ENCODE results near the gene DOK3. TPM values are rescaled to one million over a fixed set of nuclear protein-coding genes. Genes with fewer than 3 reads are reported as not detected.

DOK3 gene
- total RNA-seq, 4 donors from 2014 or later: 2.1 to 52.0 (median 5.5) TPM

- DNase-seq: no peak
- TF ChIP-seq CTCF (IDR thresholded peaks at IDR 0.05) (no peak), POLR2A (IDR thresholded peaks at IDR 0.05) (no peak)
- H3K4me1 ChIP-seq: peaks cover 0 to 19% (median 0%) of the 10 kb centered on the region in 4 donors
- H3K4me3 ChIP-seq: no peak overlapping the region
- no peaks in the 10 kb centered on the region for H3K9me3 ChIP-seq
- H3K36me3 ChIP-seq: peaks cover 0 to 14% (median 0%) of the 10 kb centered on the region in 3 donors
- no peak overlapping the region for H3K27ac ChIP-seq
- no peaks in the 10 kb centered on the region for H3K27me3 ChIP-seq
These were observed 26.6 kb downstream of the DOK3 start for GRCh38 chr5:177483042-177483441.

- no peaks in the 10 kb centered on the region for H3K27me3 ChIP-seq
- no peaks in the 10 kb centered on the region for H3K9me3 ChIP-seq
- H3K36me3 ChIP-seq: peaks cover 0 to 8% (median 0%) of the 10 kb centered on the region in 3 donors
- H3K27ac ChIP-seq: no peak overlapping the region
- no peak overlapping the region for H3K4me3 ChIP-seq
- H3K4me1 ChIP-seq: peaks cover 0 to 19% (median 0%) of the 10 kb centered on the region in 4 donors
- no peak for DNase-seq
- no peak for TF ChIP-seq CTCF (IDR thresholded peaks at IDR 0.05)
- TF ChIP-seq POLR2A (IDR thresholded peaks at IDR 0.05): no peak
These were observed 27.2 kb downstream of the DOK3 start for GRCh38 chr5:177482359-177482795.

- H3K27me3 ChIP-seq: no peaks in the 10 kb centered on the region
- no peak for DNase-seq
- H3K4me1 ChIP-seq: peaks cover 0 to 27% (median 0%) of the 10 kb centered on the region in 4 donors
- TF ChIP-seq CTCF (IDR thresholded peaks at IDR 0.05) (no peak), POLR2A (IDR thresholded peaks at IDR 0.05) (no peak)
- H3K9me3 ChIP-seq: no peaks in the 10 kb centered on the region
- H3K27ac ChIP-seq: peak overlapping the region in 3 of 4 donors; percentile 40 to 71 (median 62)
- no peak overlapping the region for H3K4me3 ChIP-seq
- H3K36me3 ChIP-seq: no peaks in the 10 kb centered on the region
These were observed 29.9 kb downstream of the DOK3 start for GRCh38 chr5:177479774-177480173.

- H3K27me3 ChIP-seq: no peaks in the 10 kb centered on the region
- H3K27ac ChIP-seq: peak overlapping the region in 3 of 4 donors; percentile 40 to 71 (median 62)
- TF ChIP-seq CTCF (IDR thresholded peaks at IDR 0.05) (no peak), POLR2A (IDR thresholded peaks at IDR 0.05) (no peak)
- H3K4me3 ChIP-seq: no peak overlapping the region
- H3K9me3 ChIP-seq: no peaks in the 10 kb centered on the region
- no peaks in the 10 kb centered on the region for H3K36me3 ChIP-seq
- H3K4me1 ChIP-seq: peaks cover 0 to 28% (median 0%) of the 10 kb centered on the region in 4 donors
- peak in 2 of 3 donors; percentile 48 to 73 for DNase-seq
These were observed 30.6 kb downstream of the DOK3 start for GRCh38 chr5:177478711-177479646.

- no peaks in the 10 kb centered on the region for H3K27me3 ChIP-seq
- no peaks in the 10 kb centered on the region for H3K9me3 ChIP-seq
- H3K4me3 ChIP-seq: no peak overlapping the region
- peak overlapping the region in 1 of 4 donors; percentile 71 for H3K27ac ChIP-seq
- H3K4me1 ChIP-seq: peaks cover 0 to 32% (median 2%) of the 10 kb centered on the region in 4 donors
- H3K36me3 ChIP-seq: no peaks in the 10 kb centered on the region
- no peak for TF ChIP-seq CTCF (IDR thresholded peaks at IDR 0.05)
- no peak for TF ChIP-seq POLR2A (IDR thresholded peaks at IDR 0.05)
- no peak for DNase-seq
These were observed 31.7 kb downstream of the DOK3 start for GRCh38 chr5:177477701-177478477.
